ENCODE results near the gene SOX10.

- no peak for TF ChIP-seq WT1 (tag by site-specific recombination; IDR thresholded peaks at IDR 0.05)
- TF ChIP-seq ZNF768 (tag by site-specific recombination; IDR thresholded peaks at IDR 0.05): no peak
- TF ChIP-seq KLF9 (tag by site-specific recombination; IDR thresholded peaks at IDR 0.05; ENCODE audit: low read depth): no peak
- TF ChIP-seq, protein P1, sequence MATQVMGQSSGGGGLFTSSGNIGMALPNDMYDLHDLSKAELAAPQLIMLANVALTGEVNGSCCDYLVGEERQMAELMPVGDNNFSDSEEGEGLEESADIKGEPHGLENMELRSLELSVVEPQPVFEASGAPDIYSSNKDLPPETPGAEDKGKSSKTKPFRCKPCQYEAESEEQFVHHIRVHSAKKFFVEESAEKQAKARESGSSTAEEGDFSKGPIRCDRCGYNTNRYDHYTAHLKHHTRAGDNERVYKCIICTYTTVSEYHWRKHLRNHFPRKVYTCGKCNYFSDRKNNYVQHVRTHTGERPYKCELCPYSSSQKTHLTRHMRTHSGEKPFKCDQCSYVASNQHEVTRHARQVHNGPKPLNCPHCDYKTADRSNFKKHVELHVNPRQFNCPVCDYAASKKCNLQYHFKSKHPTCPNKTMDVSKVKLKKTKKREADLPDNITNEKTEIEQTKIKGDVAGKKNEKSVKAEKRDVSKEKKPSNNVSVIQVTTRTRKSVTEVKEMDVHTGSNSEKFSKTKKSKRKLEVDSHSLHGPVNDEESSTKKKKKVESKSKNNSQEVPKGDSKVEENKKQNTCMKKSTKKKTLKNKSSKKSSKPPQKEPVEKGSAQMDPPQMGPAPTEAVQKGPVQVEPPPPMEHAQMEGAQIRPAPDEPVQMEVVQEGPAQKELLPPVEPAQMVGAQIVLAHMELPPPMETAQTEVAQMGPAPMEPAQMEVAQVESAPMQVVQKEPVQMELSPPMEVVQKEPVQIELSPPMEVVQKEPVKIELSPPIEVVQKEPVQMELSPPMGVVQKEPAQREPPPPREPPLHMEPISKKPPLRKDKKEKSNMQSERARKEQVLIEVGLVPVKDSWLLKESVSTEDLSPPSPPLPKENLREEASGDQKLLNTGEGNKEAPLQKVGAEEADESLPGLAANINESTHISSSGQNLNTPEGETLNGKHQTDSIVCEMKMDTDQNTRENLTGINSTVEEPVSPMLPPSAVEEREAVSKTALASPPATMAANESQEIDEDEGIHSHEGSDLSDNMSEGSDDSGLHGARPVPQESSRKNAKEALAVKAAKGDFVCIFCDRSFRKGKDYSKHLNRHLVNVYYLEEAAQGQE (tag by site-specific recombination; IDR thresholded peaks at IDR 0.05): no peak
- no peak for TF ChIP-seq ZNF175 (tag by site-specific recombination; IDR thresholded peaks at IDR 0.05)
- no peak for TF ChIP-seq ZNF133 (tag by site-specific recombination; IDR thresholded peaks at IDR 0.05)
- TF ChIP-seq ZNF596 (tag by site-specific recombination; IDR thresholded peaks at IDR 0.05): no peak
- TF ChIP-seq ZNF610 (tag by site-specific recombination; IDR thresholded peaks at IDR 0.05; ENCODE audit: borderline replicate concordance): no peak
- TF ChIP-seq, protein P2, sequence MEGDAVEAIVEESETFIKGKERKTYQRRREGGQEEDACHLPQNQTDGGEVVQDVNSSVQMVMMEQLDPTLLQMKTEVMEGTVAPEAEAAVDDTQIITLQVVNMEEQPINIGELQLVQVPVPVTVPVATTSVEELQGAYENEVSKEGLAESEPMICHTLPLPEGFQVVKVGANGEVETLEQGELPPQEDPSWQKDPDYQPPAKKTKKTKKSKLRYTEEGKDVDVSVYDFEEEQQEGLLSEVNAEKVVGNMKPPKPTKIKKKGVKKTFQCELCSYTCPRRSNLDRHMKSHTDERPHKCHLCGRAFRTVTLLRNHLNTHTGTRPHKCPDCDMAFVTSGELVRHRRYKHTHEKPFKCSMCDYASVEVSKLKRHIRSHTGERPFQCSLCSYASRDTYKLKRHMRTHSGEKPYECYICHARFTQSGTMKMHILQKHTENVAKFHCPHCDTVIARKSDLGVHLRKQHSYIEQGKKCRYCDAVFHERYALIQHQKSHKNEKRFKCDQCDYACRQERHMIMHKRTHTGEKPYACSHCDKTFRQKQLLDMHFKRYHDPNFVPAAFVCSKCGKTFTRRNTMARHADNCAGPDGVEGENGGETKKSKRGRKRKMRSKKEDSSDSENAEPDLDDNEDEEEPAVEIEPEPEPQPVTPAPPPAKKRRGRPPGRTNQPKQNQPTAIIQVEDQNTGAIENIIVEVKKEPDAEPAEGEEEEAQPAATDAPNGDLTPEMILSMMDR (tag by site-specific recombination; IDR thresholded peaks at IDR 0.05): no peak
- no peak for TF ChIP-seq ZNF776 (tag by site-specific recombination; IDR thresholded peaks at IDR 0.05; ENCODE audit: borderline replicate concordance)
- TF ChIP-seq ZNF423 (tag by site-specific recombination; IDR thresholded peaks at IDR 0.05): no peak
- no peak for TF ChIP-seq KLF1 (tag by site-specific recombination; IDR thresholded peaks at IDR 0.05)
Observed at GRCh38 chr22:37967147-37967546, 17.2 kb downstream of the SOX10 start.
